ENCODE data around the gene FCMR. TPM values are rescaled to one million over a fixed set of nuclear protein-coding genes. Genes with fewer than 3 reads are reported as not detected.

The FCMR gene
- total RNA-seq, 4 donors from 2014 or later: 0.59 to 1.7 (median 1.7) TPM; not detected in 1

DNA sequence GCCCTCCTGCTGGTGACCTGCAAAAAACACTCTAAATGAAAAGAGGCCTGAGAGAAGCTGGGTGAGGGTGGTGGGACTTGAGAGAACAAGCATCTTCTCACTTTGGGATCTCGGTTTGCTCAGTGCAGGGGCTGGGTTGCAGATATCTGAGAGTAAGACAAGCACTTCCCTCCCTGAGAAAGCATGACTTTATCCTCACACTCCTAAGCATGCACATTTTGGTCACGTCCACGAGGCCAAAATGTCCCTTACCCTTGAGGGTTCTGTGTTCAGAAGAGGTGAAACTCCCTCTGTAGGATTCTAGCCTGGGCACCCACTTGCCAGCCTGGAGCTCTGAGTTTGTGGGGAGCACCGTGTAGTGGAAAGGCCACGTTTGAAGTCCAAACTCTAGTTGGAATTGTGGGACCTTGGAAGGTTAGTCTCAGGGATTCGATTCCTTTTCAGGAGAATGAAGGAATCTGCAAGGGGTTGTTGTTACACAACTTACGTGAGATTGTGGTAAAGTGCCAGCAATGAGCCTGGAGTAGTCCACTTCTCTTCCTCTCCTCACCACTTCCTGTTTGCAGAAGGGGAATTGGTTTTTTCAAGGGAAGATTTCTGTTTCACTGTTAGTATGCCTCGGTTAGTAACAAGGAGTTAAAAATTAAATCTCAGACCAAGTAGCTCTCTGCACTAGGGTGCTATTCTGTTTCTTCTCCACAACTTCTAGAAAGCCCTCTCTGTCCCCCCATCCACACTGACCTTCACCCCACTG is 45.5 kb upstream of the FCMR start:
- intact Hi-C loops (cut with DNase I; ENCODE audit: low total_unique reads): no loop called here
- Histone ChIP-seq H3K36me3 (no peaks in the 10 kb centered on the region), H3K4me1 (no peaks in the 10 kb centered on the region), H3K27ac (no peak overlapping the region), H3K4me3 (no peak overlapping the region), H3K9me3 (no peaks in the 10 kb centered on the region), H3K27me3 (no peaks in the 10 kb centered on the region)
- no peak for DNase-seq
- TF ChIP-seq POLR2A (IDR thresholded peaks at IDR 0.05) (no peak), CTCF (IDR thresholded peaks at IDR 0.05) (no peak)

DNA sequence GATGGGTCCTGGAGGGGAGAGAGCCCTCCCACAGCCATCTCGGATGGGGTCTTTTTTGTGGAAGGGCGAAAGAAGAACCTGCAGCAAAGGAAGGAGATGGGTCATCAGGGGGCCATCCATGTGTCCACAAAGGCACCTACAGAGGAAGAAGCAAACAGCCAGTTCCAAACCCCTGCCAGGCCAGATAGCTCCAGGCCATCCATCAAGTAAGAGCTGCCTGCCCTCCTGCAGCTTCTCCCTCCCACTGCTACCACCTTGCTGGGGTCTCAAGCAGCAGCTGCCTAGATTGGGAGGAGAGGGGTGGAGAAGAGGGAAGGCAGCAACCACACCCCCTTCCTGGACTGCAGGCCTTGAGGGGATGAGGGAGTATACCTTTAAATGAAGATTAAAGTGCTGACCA is 44.0 kb upstream of the FCMR start:
- no peaks in the 10 kb centered on the region for H3K9me3 ChIP-seq
- H3K4me3 ChIP-seq: no peak overlapping the region
- no peaks in the 10 kb centered on the region for H3K36me3 ChIP-seq
- H3K27me3 ChIP-seq: no peaks in the 10 kb centered on the region
- intact Hi-C loops (cut with DNase I; ENCODE audit: low total_unique reads): no loop called here
- DNase-seq: no peak
- TF ChIP-seq CTCF (IDR thresholded peaks at IDR 0.05) (no peak), POLR2A (IDR thresholded peaks at IDR 0.05) (no peak)
- H3K27ac ChIP-seq: no peak overlapping the region
- H3K4me1 ChIP-seq: no peaks in the 10 kb centered on the region

- Histone ChIP-seq H3K36me3 (no peaks in the 10 kb centered on the region), H3K4me1 (no peaks in the 10 kb centered on the region), H3K9me3 (no peaks in the 10 kb centered on the region), H3K4me3 (no peak overlapping the region), H3K27ac (no peak overlapping the region), H3K27me3 (no peaks in the 10 kb centered on the region)
- DNase-seq: no peak
- TF ChIP-seq CTCF (IDR thresholded peaks at IDR 0.05) (no peak), POLR2A (IDR thresholded peaks at IDR 0.05) (no peak)
- intact Hi-C loops (cut with DNase I; ENCODE audit: low total_unique reads): no loop called here
Observed at GRCh38 chr1:206963740-206964139, 42.0 kb upstream of the FCMR start.

GRCh38 chr1:206963119-206963712 is 41.5 kb upstream of the FCMR start:
- intact Hi-C loops (cut with DNase I; ENCODE audit: low total_unique reads): no loop called here
- H3K4me3 ChIP-seq: no peak overlapping the region
- H3K9me3 ChIP-seq: no peaks in the 10 kb centered on the region
- TF ChIP-seq POLR2A (IDR thresholded peaks at IDR 0.05): no peak
- TF ChIP-seq CTCF (IDR thresholded peaks at IDR 0.05): no peak
- no peak overlapping the region for H3K27ac ChIP-seq
- no peaks in the 10 kb centered on the region for H3K4me1 ChIP-seq
- no peaks in the 10 kb centered on the region for H3K36me3 ChIP-seq
- H3K27me3 ChIP-seq: no peaks in the 10 kb centered on the region
- DNase-seq: no peak

GRCh38 chr1:206962272-206962671 is 40.5 kb upstream of the FCMR start:
- Histone ChIP-seq H3K27ac (no peak overlapping the region), H3K4me1 (no peaks in the 10 kb centered on the region), H3K9me3 (no peaks in the 10 kb centered on the region), H3K36me3 (no peaks in the 10 kb centered on the region), H3K27me3 (no peaks in the 10 kb centered on the region), H3K4me3 (no peak overlapping the region)
- DNase-seq: no peak
- no peak for TF ChIP-seq CTCF (IDR thresholded peaks at IDR 0.05)
- no peak for TF ChIP-seq POLR2A (IDR thresholded peaks at IDR 0.05)
- intact Hi-C loops (cut with DNase I; ENCODE audit: low total_unique reads): no loop called here

Data from uterus (tissue), 4 donors.